ENCODE results near the gene ASAH2B.

Gene ASAH2B

GRCh38 chr10:50799595-50799994, 59.9 kb downstream of the ASAH2B start:
- FAIRE-seq: no peak

GRCh38 chr10:50805981-50806622, 66.4 kb downstream of the ASAH2B start:
- FAIRE-seq: no peak

GRCh38 chr10:50807851-50808776, 68.4 kb downstream of the ASAH2B start:
- peak; percentile 85 for FAIRE-seq

Measured in islet of Langerhans (tissue), 1 donor.